Natural killer cell treated with Interleukin-12 subunit alpha and Interleukin-12 subunit beta and Interleukin-15 and Interleukin-18, amount 100 ng/mL, for 72 hours (primary cell): ENCODE data around the gene CCDC195. TPM values are rescaled to one million over a fixed set of nuclear protein-coding genes. Genes with fewer than 3 reads are reported as not detected.

ENCODE experiments used
- total RNA-seq, 2 donors: library from RNA; stranded (reverse); gene quantifications; one replicate each; pipeline ENCODE4 v1.2.3, GENCODE V29; 2022

CCDC195 gene
- total RNA-seq, 2 donors from 2014 or later: not detected

Other genes with a start within 250 kb of the CCDC195 start
- gene CUL3, start 131.0 kb downstream of the CCDC195 start, total RNA-seq: 100 to 1,000 TPM in 1 of 2 donors, 10 to 100 TPM in 1; 86.4 to 103 TPM